Sigmoid colon (tissue), 4 donors: ENCODE results near the gene TOX3.

Experiments
- EP300 ChIP-seq, 4 donors: sonication (generic); formaldehyde crosslinking; IDR thresholded peaks; one replicate each; pipeline ENCODE4 v1.6.1; 2017; ENCODE audit warnings: antibody characterized with exemption in 4 of 4
- TF ChIP-seq, protein P1 (sequence below), 4 experiments: fragments of 450-650 bp in 3 of 4; fragments of 200-600 bp in 1 of 4; IDR thresholded peaks; one replicate each; pipeline ENCODE4 v1.5.1; 2016 to 2019; ENCODE audit warnings: antibody characterized with exemption in 4 of 4, mild to moderate bottlenecking in 3 of 4, moderate library complexity in 2 of 4

- TF ChIP-seq, protein P1, sequence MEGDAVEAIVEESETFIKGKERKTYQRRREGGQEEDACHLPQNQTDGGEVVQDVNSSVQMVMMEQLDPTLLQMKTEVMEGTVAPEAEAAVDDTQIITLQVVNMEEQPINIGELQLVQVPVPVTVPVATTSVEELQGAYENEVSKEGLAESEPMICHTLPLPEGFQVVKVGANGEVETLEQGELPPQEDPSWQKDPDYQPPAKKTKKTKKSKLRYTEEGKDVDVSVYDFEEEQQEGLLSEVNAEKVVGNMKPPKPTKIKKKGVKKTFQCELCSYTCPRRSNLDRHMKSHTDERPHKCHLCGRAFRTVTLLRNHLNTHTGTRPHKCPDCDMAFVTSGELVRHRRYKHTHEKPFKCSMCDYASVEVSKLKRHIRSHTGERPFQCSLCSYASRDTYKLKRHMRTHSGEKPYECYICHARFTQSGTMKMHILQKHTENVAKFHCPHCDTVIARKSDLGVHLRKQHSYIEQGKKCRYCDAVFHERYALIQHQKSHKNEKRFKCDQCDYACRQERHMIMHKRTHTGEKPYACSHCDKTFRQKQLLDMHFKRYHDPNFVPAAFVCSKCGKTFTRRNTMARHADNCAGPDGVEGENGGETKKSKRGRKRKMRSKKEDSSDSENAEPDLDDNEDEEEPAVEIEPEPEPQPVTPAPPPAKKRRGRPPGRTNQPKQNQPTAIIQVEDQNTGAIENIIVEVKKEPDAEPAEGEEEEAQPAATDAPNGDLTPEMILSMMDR (IDR thresholded peaks at IDR 0.05), result no peak
- no peak for TF ChIP-seq EP300 (IDR thresholded peaks at IDR 0.05)
These were observed 46.0 kb downstream of the TOX3 start for GRCh38 chr16:52500963-52501362.
